WTC11 (cell line): ENCODE measurements around the gene RAB12. TPM values are rescaled to one million over a fixed set of nuclear protein-coding genes. Genes with fewer than 3 reads are reported as not detected.
A peak's percentile ranks its signal among the peaks of the same experiment; 100 is the strongest.

Experiments used
- ATAC-seq: fragments of 200-7000 bp; cut with Tn5 transposase; 2 replicates; pipeline ENCODE4 v1.10.0; 2021; ENCODE audit warnings: mild to moderate bottlenecking, moderate library complexity
- CTCF ChIA-PET: fragments of 300-600 bp; sonication (Branson Sonifier 250); formaldehyde crosslinking; loops from one replicate; lab custom pipeline; 2021; ENCODE audit warnings: antibody characterized with exemption; lab: Charles Lee
- POLR2A ChIA-PET: fragments of 350-600 bp; sonication (Branson Sonifier 250); formaldehyde crosslinking; loops from one replicate; lab custom pipeline; 2021; ENCODE audit warnings: antibody characterized with exemption; lab: Charles Lee
- DNase-seq: peaks from one replicate; pipeline ENCODE4 v3.0.0; 2021; ENCODE audit warnings: low spot score
- H3K27ac Mint-ChIP-seq: 2 replicates; pipeline ENCODE4 v1.8.0; 2021; ENCODE audit warnings: mixed read lengths
- H3K27me3 Mint-ChIP-seq: 2 replicates; pipeline ENCODE4 v1.8.0; 2021; ENCODE audit warnings: low read depth, mild to moderate bottlenecking, moderate library complexity, mixed read lengths
- H3K36me3 Mint-ChIP-seq: 2 replicates; pipeline ENCODE4 v1.8.0; 2021; ENCODE audit warnings: mixed read lengths
- H3K4me1 Mint-ChIP-seq: 2 replicates; pipeline ENCODE4 v1.8.0; 2022; ENCODE audit warnings: mixed read lengths
- H3K4me3 Mint-ChIP-seq: 2 replicates; pipeline ENCODE4 v1.8.0; 2021; ENCODE audit warnings: mild to moderate bottlenecking, moderate library complexity, mixed read lengths
- H3K9me3 Mint-ChIP-seq: 2 replicates; pipeline ENCODE4 v1.8.0; 2021; ENCODE audit warnings: mixed read lengths
- CBFB ChIP-seq: sonication (generic); formaldehyde crosslinking; IDR thresholded peaks from 2 replicates; pipeline ENCODE4 v1.8.1; 2022; ENCODE audit warnings: mild to moderate bottlenecking, low read depth, missing genetic modification reagents
- CREB1 ChIP-seq: sonication (generic); formaldehyde crosslinking; IDR thresholded peaks from 2 replicates; pipeline ENCODE4 v1.8.0; 2023; ENCODE audit warnings: mild to moderate bottlenecking, missing genetic modification reagents
- CTCF ChIP-seq: fragments of 200-600 bp; IDR thresholded peaks from 2 replicates; pipeline ENCODE4 v1.8.0; 2022; ENCODE audit warnings: antibody characterized with exemption
- EMX1 ChIP-seq: fragments of 250-450 bp; sonication (Bioruptor Pico); IDR thresholded peaks from 2 replicates; pipeline ENCODE4 v1.8.0; 2021; ENCODE audit warnings: mild to moderate bottlenecking
- FOXK1 ChIP-seq: sonication (generic); formaldehyde crosslinking; IDR thresholded peaks from 2 replicates; pipeline ENCODE4 v1.8.0; 2022; ENCODE audit warnings: mild to moderate bottlenecking, moderate library complexity, missing genetic modification reagents
- HMGA2 ChIP-seq: fragments of 250-450 bp; sonication (Bioruptor Pico); IDR thresholded peaks from 2 replicates; pipeline ENCODE4 v1.4.0; 2021; ENCODE audit warnings: mild to moderate bottlenecking, moderate library complexity
- JAZF1 ChIP-seq: fragments of 250-450 bp; sonication (Bioruptor Pico); IDR thresholded peaks from 2 replicates; pipeline ENCODE4 v1.9.0; 2021; ENCODE audit warnings: moderate library complexity, mild to moderate bottlenecking, inconsistent platforms
- JUN ChIP-seq: sonication (generic); formaldehyde crosslinking; IDR thresholded peaks from 2 replicates; pipeline ENCODE4 v1.8.0; 2023; ENCODE audit warnings: mild to moderate bottlenecking, missing genetic modification reagents
- MAX ChIP-seq: sonication (generic); formaldehyde crosslinking; IDR thresholded peaks from 2 replicates; pipeline ENCODE4 v1.8.0; 2022; ENCODE audit warnings: mild to moderate bottlenecking, missing genetic modification reagents
- NFYB ChIP-seq: sonication (generic); formaldehyde crosslinking; conservative IDR thresholded peaks from 2 replicates; pipeline ENCODE4 v1.8.0; 2022; ENCODE audit warnings: low read depth, missing genetic modification reagents
- OVOL2 ChIP-seq: fragments of 250-450 bp; sonication (Bioruptor Pico); IDR thresholded peaks from 2 replicates; pipeline ENCODE4 v1.9.0; 2021; ENCODE audit warnings: mild to moderate bottlenecking, borderline replicate concordance
- SMAD3 ChIP-seq: sonication (generic); formaldehyde crosslinking; IDR thresholded peaks from 2 replicates; pipeline ENCODE4 v1.8.0; 2022; ENCODE audit warnings: missing genetic modification reagents, mild to moderate bottlenecking, borderline replicate concordance
- SOX15 ChIP-seq: fragments of 250-450 bp; sonication (Bioruptor Pico); IDR thresholded peaks from 2 replicates; pipeline ENCODE4 v1.9.0; 2021; ENCODE audit warnings: mild to moderate bottlenecking
- STAT6 ChIP-seq: sonication (generic); formaldehyde crosslinking; conservative IDR thresholded peaks from 2 replicates; pipeline ENCODE4 v1.8.1; 2023; ENCODE audit warnings: mild to moderate bottlenecking, low read depth, missing genetic modification reagents, moderate library complexity
- TEAD1 ChIP-seq: sonication (generic); formaldehyde crosslinking; IDR thresholded peaks from 2 replicates; pipeline ENCODE4 v1.8.0; 2022; ENCODE audit warnings: mild to moderate bottlenecking, missing genetic modification reagents
- TEAD4 ChIP-seq: sonication (generic); formaldehyde crosslinking; IDR thresholded peaks from 2 replicates; pipeline ENCODE4 v1.8.0; 2022; ENCODE audit warnings: mild to moderate bottlenecking, missing genetic modification reagents
- total RNA-seq: library from RNA; stranded (reverse); gene quantifications from 3 replicates; pipeline ENCODE4 v1.2.3, GENCODE V29; 2021
- TF ChIP-seq, protein P1 (sequence below): sonication (generic); formaldehyde crosslinking; IDR thresholded peaks from 2 replicates; pipeline ENCODE4 v1.8.0; 2022; ENCODE audit warnings: mild to moderate bottlenecking, missing genetic modification reagents
- TF ChIP-seq, protein P2 (sequence below): sonication (generic); formaldehyde crosslinking; IDR thresholded peaks from 2 replicates; pipeline ENCODE4 v1.8.1; 2023; ENCODE audit warnings: mild to moderate bottlenecking, missing genetic modification reagents, moderate library complexity

The RAB12 gene
- total RNA-seq, 1 experiment from 2014 or later = 69.3 TPM

DNA sequence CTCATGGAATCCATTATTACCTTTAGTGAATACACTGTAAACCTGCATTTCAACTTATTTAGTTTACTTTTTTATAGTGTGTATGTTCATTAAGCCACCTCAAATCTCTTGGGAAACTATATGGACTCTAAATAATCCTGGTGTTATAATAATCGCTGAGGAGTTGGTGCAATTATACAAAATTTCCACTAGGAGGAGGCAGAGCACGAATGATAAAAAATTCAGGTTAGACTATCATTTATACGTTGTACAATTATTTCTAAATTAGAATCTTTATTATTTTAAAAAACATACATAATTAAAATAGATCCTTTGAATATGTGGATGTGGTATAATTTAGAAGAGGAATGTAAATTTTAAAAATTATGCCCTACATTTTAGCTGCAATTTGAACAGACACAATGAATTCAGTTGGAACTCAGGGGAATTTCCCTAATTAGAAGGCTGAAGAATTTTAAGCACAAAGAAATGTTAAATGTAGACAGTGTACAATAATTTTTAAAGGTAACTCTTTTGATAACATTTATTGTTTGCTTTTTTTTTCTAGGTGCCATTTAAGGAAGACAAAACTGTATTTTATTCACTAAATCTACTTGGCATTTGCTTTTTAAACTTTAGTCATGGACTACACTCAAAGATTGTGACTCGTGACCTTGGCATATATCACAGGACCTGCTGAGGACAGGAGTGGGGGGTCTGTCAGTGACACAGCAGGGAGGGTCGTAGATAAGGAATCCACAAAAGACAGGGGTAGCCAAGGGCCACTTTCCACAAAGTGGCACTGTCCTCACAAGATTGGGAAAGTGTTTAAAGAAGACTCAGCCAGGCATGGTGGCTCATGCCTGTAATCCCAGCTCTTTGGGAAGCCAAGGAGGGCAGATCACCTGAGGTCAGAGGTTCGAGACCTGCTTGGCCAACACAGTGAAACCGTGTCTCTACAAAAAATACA, 45.5 kb downstream of the RAB12 start:
- H3K27me3 Mint-ChIP-seq = no peaks in the 10 kb centered on the region
- H3K9me3 Mint-ChIP-seq = peaks cover 19% of the 10 kb centered on the region
- DNase-seq = no peak
- H3K36me3 Mint-ChIP-seq = peaks cover 18% of the 10 kb centered on the region
- POLR2A ChIA-PET = no interaction called here
- no peak overlapping the region for H3K4me3 Mint-ChIP-seq
- CTCF ChIA-PET = interaction anchor here (0.6 to 3.6 kb wide), 14 partner anchors 7 to 752 kb away, joined by 3 to 23 read pairs (median 4); no protein-coding TSS in a partner anchor
- no peak for ATAC-seq
- no peak for TF ChIP-seq NFYB (CRISPR knock-in tag)
- TF ChIP-seq CTCF = peak; percentile 37
- peak overlapping the region; percentile 81 for H3K27ac Mint-ChIP-seq
- peaks cover 19% of the 10 kb centered on the region for H3K4me1 Mint-ChIP-seq

- CTCF ChIA-PET = interaction anchor here (1.1 to 3.6 kb wide), 2 partner anchors 51 to 332 kb away, joined by 3 to 23 read pairs; no protein-coding TSS in a partner anchor
- H3K36me3 Mint-ChIP-seq = peaks cover 3% of the 10 kb centered on the region
These were observed 47.0 kb downstream of the RAB12 start for GRCh38 chr18:8656232-8656631.

More at GRCh38 chr18:8656232-8656631, 47.0 kb downstream of the RAB12 start:
- no peak for DNase-seq
- POLR2A ChIA-PET = no interaction called here
- no peak overlapping the region for H3K4me3 Mint-ChIP-seq
- TF ChIP-seq STAT6 (CRISPR knock-in tag) = no peak
- no peak for TF ChIP-seq TEAD1
- no peak for TF ChIP-seq OVOL2 (CRISPR knock-in tag)
- no peak for TF ChIP-seq CBFB (CRISPR knock-in tag)
- no peak for TF ChIP-seq JUN (CRISPR knock-in tag)
- no peak for TF ChIP-seq EMX1 (CRISPR knock-in tag)
- TF ChIP-seq HMGA2 (CRISPR knock-in tag) = no peak
- no peak for TF ChIP-seq JAZF1
- no peak for TF ChIP-seq MAX (CRISPR knock-in tag)
- TF ChIP-seq CREB1 = no peak
- TF ChIP-seq SMAD3 = no peak
- TF ChIP-seq TEAD4 (CRISPR knock-in tag) = no peak
- TF ChIP-seq, protein P1, sequence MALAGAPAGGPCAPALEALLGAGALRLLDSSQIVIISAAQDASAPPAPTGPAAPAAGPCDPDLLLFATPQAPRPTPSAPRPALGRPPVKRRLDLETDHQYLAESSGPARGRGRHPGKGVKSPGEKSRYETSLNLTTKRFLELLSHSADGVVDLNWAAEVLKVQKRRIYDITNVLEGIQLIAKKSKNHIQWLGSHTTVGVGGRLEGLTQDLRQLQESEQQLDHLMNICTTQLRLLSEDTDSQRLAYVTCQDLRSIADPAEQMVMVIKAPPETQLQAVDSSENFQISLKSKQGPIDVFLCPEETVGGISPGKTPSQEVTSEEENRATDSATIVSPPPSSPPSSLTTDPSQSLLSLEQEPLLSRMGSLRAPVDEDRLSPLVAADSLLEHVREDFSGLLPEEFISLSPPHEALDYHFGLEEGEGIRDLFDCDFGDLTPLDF (CRISPR knock-in tag) = no peak
- no peak for TF ChIP-seq FOXK1 (CRISPR knock-in tag)
- TF ChIP-seq, protein P2, sequence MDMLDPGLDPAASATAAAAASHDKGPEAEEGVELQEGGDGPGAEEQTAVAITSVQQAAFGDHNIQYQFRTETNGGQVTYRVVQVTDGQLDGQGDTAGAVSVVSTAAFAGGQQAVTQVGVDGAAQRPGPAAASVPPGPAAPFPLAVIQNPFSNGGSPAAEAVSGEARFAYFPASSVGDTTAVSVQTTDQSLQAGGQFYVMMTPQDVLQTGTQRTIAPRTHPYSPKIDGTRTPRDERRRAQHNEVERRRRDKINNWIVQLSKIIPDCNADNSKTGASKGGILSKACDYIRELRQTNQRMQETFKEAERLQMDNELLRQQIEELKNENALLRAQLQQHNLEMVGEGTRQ (CRISPR knock-in tag) = no peak
- TF ChIP-seq SOX15 (CRISPR knock-in tag) = no peak
- ATAC-seq = no peak
- no peaks in the 10 kb centered on the region for H3K27me3 Mint-ChIP-seq
- peaks cover 4% of the 10 kb centered on the region; the same call in 1 of the 2 replicates for H3K9me3 Mint-ChIP-seq
- H3K27ac Mint-ChIP-seq = no peak overlapping the region; the same call in 1 of the 2 replicates
- peaks cover 30% of the 10 kb centered on the region for H3K4me1 Mint-ChIP-seq
